ENCODE results near the gene PCNT. TPM values are rescaled to one million over a fixed set of nuclear protein-coding genes. Genes with fewer than 3 reads are reported as not detected.

The PCNT gene
- total RNA-seq, 1 experiment from 2014 or later, result 34.0 TPM

DNA sequence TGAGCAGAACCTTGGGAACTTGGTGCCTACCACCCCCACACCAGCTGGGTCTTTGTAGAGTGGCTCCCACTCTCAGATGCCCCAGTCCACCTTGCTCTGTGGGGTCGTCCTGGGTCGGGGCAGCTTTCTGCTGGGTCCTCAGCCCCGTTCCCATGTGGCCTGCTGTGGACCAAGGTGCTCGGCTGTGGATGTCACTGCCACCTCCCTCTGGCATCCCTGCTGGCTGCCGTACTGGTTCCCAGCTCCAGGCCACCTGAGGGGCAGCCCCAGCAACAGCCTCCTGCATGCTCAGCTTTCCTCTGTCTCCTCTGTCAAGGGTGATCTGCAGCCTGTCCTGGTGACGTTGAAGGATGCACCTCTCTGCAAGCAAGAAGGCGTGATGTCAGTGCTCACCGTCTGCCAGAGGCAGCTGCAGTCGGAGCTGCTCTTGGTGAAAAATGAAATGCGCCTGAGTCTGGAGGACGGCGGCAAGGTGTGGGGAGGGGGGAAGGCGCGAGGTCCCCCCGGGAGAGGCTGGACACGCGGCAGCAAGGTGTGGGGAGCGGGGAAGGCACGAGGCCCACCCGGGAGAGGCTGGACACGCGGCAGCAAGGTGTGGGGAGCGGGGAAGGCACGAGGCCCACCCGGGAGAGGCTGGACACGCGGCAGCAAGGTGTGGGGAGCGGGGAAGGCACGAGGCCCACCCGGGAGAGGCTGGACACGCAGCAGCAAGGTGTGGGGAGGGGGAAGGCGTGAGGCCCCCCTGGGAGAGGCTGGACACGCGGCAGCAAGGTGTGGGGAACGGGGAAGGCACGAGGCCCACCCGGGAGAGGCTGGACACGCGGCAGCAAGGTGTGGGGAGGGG, 88.8 kb downstream of the PCNT start:
- Mint-ChIP-seq H3K27ac (ENCODE audit: low read depth, unreplicated experiment) (no peak overlapping the region), H3K36me3 (ENCODE audit: insufficient read depth, unreplicated experiment) (peaks cover 76% of the 10 kb centered on the region), H3K4me1 (ENCODE audit: insufficient read depth, unreplicated experiment) (no peaks in the 10 kb centered on the region), H3K4me3 (ENCODE audit: unreplicated experiment) (no peak overlapping the region), H3K9me3 (ENCODE audit: unreplicated experiment) (no peaks in the 10 kb centered on the region), H3K27me3 (ENCODE audit: insufficient read depth, unreplicated experiment) (no peaks in the 10 kb centered on the region)
- intact Hi-C loops (cut with micrococcal nuclease), result no loop called here
- BruUV-seq (replicated peaks), result no TSS peak
- TF ChIP-seq, protein P1, sequence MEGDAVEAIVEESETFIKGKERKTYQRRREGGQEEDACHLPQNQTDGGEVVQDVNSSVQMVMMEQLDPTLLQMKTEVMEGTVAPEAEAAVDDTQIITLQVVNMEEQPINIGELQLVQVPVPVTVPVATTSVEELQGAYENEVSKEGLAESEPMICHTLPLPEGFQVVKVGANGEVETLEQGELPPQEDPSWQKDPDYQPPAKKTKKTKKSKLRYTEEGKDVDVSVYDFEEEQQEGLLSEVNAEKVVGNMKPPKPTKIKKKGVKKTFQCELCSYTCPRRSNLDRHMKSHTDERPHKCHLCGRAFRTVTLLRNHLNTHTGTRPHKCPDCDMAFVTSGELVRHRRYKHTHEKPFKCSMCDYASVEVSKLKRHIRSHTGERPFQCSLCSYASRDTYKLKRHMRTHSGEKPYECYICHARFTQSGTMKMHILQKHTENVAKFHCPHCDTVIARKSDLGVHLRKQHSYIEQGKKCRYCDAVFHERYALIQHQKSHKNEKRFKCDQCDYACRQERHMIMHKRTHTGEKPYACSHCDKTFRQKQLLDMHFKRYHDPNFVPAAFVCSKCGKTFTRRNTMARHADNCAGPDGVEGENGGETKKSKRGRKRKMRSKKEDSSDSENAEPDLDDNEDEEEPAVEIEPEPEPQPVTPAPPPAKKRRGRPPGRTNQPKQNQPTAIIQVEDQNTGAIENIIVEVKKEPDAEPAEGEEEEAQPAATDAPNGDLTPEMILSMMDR (IDR thresholded peaks at IDR 0.05; ENCODE audit: unreplicated experiment), result no peak
- DNase-seq (ENCODE audit: unreplicated experiment), result no peak
- POLR2A ChIA-PET, result interaction anchor here (1.0 kb wide), 1 partner anchor 45 kb away, joined by 3 read pairs; no protein-coding TSS in a partner anchor
- CTCF ChIA-PET, result interaction anchor here (0.5 to 0.6 kb wide), 2 partner anchors 50 to 122 kb away, joined by 3 read pairs; no protein-coding TSS in a partner anchor

GRCh38 chr21:46413365-46413696, 89.4 kb downstream of the PCNT start:
- TF ChIP-seq, protein P1 (IDR thresholded peaks at IDR 0.05; ENCODE audit: unreplicated experiment), result no peak
- BruUV-seq (replicated peaks), result no TSS peak
- Mint-ChIP-seq H3K36me3 (ENCODE audit: insufficient read depth, unreplicated experiment) (peaks cover 73% of the 10 kb centered on the region), H3K27ac (ENCODE audit: low read depth, unreplicated experiment) (no peak overlapping the region), H3K4me3 (ENCODE audit: unreplicated experiment) (no peak overlapping the region), H3K27me3 (ENCODE audit: insufficient read depth, unreplicated experiment) (no peaks in the 10 kb centered on the region), H3K9me3 (ENCODE audit: unreplicated experiment) (no peaks in the 10 kb centered on the region), H3K4me1 (ENCODE audit: insufficient read depth, unreplicated experiment) (no peaks in the 10 kb centered on the region)
- ChIA-PET POLR2A (interaction anchor here (1.0 kb wide), 1 partner anchor 44 kb away, joined by 3 read pairs; no protein-coding TSS in a partner anchor), CTCF (no interaction called here)
- intact Hi-C loops (cut with micrococcal nuclease), result no loop called here
- DNase-seq (ENCODE audit: unreplicated experiment), result peak; percentile 1

DNA sequence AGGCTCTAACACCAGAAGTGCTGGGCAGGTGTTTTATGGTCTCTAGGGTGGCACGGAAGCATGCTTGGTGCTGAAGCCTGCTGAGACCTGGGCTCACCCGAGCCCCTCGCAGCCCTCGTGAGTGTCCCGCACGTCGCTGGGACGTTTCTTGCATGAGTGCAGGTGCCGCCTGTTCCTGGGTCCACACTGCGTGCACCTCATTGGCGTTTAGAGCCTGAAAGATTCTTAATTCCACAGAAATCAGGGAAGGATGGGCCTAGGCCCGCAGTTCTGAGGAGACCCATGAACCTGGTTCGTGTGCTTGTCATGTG, 91.0 kb downstream of the PCNT start:
- TF ChIP-seq, protein P1 (IDR thresholded peaks at IDR 0.05; ENCODE audit: unreplicated experiment), result no peak
- Mint-ChIP-seq H3K9me3 (ENCODE audit: unreplicated experiment) (no peaks in the 10 kb centered on the region), H3K4me3 (ENCODE audit: unreplicated experiment) (no peak overlapping the region), H3K27ac (ENCODE audit: low read depth, unreplicated experiment) (no peak overlapping the region), H3K4me1 (ENCODE audit: insufficient read depth, unreplicated experiment) (no peaks in the 10 kb centered on the region), H3K36me3 (ENCODE audit: insufficient read depth, unreplicated experiment) (peaks cover 76% of the 10 kb centered on the region), H3K27me3 (ENCODE audit: insufficient read depth, unreplicated experiment) (no peaks in the 10 kb centered on the region)
- ChIA-PET CTCF (no interaction called here), POLR2A (interaction anchor here (0.6 kb wide), 2 partner anchors 18 to 224 kb away, joined by 4 to 6 read pairs; no protein-coding TSS in a partner anchor)
- no TSS peak for BruUV-seq (replicated peaks)
- intact Hi-C loops (cut with micrococcal nuclease), result no loop called here
- no peak for DNase-seq (ENCODE audit: unreplicated experiment)

DNA sequence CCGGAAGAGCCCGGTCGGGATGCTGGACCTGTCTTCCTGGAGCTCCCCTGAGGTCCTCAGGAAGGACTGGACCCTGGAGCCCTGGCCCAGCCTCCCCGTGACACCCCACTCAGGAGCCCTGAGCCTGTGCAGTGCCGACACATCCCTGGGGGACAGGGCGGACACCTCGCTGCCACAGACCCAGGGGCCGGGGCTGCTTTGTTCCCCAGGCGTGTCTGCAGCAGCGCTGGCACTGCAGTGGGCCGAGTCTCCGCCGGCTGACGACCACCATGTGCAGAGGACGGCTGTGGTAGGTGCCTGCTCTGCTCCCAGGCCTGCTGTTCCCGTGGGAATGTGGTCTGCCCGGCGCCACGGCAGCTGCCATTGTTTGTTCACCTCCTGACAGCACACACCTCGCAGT, 92.6 kb downstream of the PCNT start:
- Mint-ChIP-seq H3K27ac (ENCODE audit: low read depth, unreplicated experiment) (no peak overlapping the region), H3K27me3 (ENCODE audit: insufficient read depth, unreplicated experiment) (no peaks in the 10 kb centered on the region), H3K4me3 (ENCODE audit: unreplicated experiment) (no peak overlapping the region), H3K9me3 (ENCODE audit: unreplicated experiment) (no peaks in the 10 kb centered on the region), H3K4me1 (ENCODE audit: insufficient read depth, unreplicated experiment) (no peaks in the 10 kb centered on the region), H3K36me3 (ENCODE audit: insufficient read depth, unreplicated experiment) (peaks cover 79% of the 10 kb centered on the region)
- TF ChIP-seq, protein P1 (IDR thresholded peaks at IDR 0.05; ENCODE audit: unreplicated experiment), result no peak
- intact Hi-C loops (cut with micrococcal nuclease), result no loop called here
- no TSS peak for BruUV-seq (replicated peaks)
- POLR2A ChIA-PET, result no interaction called here
- CTCF ChIA-PET, result no interaction called here
- DNase-seq (ENCODE audit: unreplicated experiment), result no peak

All from MCF 10A (cell line).